Stimulated activated CD8-positive, alpha-beta memory T cell treated with anti-CD3 and anti-CD28 coated beads, Interleukin-4, amount 100 ng/mL, for 4 hours (primary cell): Measurements from ENCODE around the gene PRM3.
"Not testable (repeated sequence)": the region's sequence is repeated elsewhere in the genome, so short reads cannot be mapped to it uniquely, and the experiment has no call there.

Experiments used
- DNase-seq, 2 donors: peaks; one replicate each; pipeline ENCODE4 v3.0.0-alpha.2; 2020; ENCODE audit warnings: low read depth in 2 of 2, low spot score in 1 of 2

The PRM3 gene

GRCh38 chr16:11306381-11306780, 33.0 kb upstream of the PRM3 start:
- no peak for DNase-seq

- no peak for DNase-seq
Measured at GRCh38 chr16:11303405-11304138, 30.1 kb upstream of the PRM3 start.

- DNase-seq, result no peak
Measured at GRCh38 chr16:11302977-11303376, 29.5 kb upstream of the PRM3 start.

- DNase-seq, result no peak
Measured at GRCh38 chr16:11301645-11302501, 28.4 kb upstream of the PRM3 start.

GRCh38 chr16:11300560-11300892, 27.1 kb upstream of the PRM3 start:
- no peak for DNase-seq

- no peak for DNase-seq
Measured at GRCh38 chr16:11299865-11300559, 26.6 kb upstream of the PRM3 start.

- DNase-seq, result not testable (repeated sequence)
Measured at GRCh38 chr16:11298950-11299547, 25.6 kb upstream of the PRM3 start.

GRCh38 chr16:11298143-11298900, 24.9 kb upstream of the PRM3 start:
- DNase-seq, result no peak

GRCh38 chr16:11297492-11298142, 24.2 kb upstream of the PRM3 start:
- peak; percentile 32 to 39 for DNase-seq

- DNase-seq, result no peak
Measured at GRCh38 chr16:11296706-11297491, 23.5 kb upstream of the PRM3 start.

GRCh38 chr16:11296351-11296705, 22.9 kb upstream of the PRM3 start:
- DNase-seq, result no peak

- no peak for DNase-seq
Measured at GRCh38 chr16:11295672-11296071, 22.2 kb upstream of the PRM3 start.

- no peak for DNase-seq
Measured at GRCh38 chr16:11292076-11292748, 18.8 kb upstream of the PRM3 start.

- DNase-seq, result no peak
Measured at GRCh38 chr16:11291091-11291703, 17.8 kb upstream of the PRM3 start.

GRCh38 chr16:11290102-11290893, 16.9 kb upstream of the PRM3 start:
- DNase-seq, result no peak

GRCh38 chr16:11289696-11290095, 16.3 kb upstream of the PRM3 start:
- DNase-seq, result not testable (repeated sequence)

GRCh38 chr16:11289202-11289601, 15.8 kb upstream of the PRM3 start:
- DNase-seq, result no peak

GRCh38 chr16:11285842-11286241, 12.4 kb upstream of the PRM3 start:
- no peak for DNase-seq
